ENCODE measurements around the gene HEPH.

GRCh38 chrX:66203114-66203513 lies 39.1 kb downstream of the HEPH start:
- no peak for TF ChIP-seq CTCF (conservative IDR thresholded peaks at IDR 0.05; ENCODE audit: low read length)
- no peak for TF ChIP-seq EZH2phosphoT487 (IDR thresholded peaks at IDR 0.05; ENCODE audit: borderline replicate concordance, low read depth, low read length)

Measured in OCI-LY7 (cell line).